Astrocyte (in vitro differentiated cells and primary cell): ENCODE results near the gene SHISA8.

Experiments used
- CTCF ChIP-seq: IDR thresholded peaks from 2 replicates; pipeline ENCODE4 v1.5.1; 2011; ENCODE audit warnings: low read depth, mild to moderate bottlenecking, inconsistent platforms, low read length, moderate library complexity; ENCODE audit not compliant: insufficient read depth
- EZH2 ChIP-seq: IDR thresholded peaks from 2 replicates; pipeline ENCODE4 v1.6.1; 2012; ENCODE audit warnings: mild to moderate bottlenecking, low read length, inconsistent platforms; ENCODE audit not compliant: insufficient read depth

- TF ChIP-seq CTCF (no peak), EZH2 (no peak)
These were observed 33.3 kb upstream of the SHISA8 start for GRCh38 chr22:41948142-41948541.
